ENCODE results near the gene KAT6B. TPM values are rescaled to one million over a fixed set of nuclear protein-coding genes. Genes with fewer than 3 reads are reported as not detected.
A peak's percentile ranks its signal among the peaks of the same experiment; 100 is the strongest.

Gene KAT6B
- total and polyA plus RNA-seq, 2 experiments from 2014 or later = 32.0 to 43.9 TPM

DNA sequence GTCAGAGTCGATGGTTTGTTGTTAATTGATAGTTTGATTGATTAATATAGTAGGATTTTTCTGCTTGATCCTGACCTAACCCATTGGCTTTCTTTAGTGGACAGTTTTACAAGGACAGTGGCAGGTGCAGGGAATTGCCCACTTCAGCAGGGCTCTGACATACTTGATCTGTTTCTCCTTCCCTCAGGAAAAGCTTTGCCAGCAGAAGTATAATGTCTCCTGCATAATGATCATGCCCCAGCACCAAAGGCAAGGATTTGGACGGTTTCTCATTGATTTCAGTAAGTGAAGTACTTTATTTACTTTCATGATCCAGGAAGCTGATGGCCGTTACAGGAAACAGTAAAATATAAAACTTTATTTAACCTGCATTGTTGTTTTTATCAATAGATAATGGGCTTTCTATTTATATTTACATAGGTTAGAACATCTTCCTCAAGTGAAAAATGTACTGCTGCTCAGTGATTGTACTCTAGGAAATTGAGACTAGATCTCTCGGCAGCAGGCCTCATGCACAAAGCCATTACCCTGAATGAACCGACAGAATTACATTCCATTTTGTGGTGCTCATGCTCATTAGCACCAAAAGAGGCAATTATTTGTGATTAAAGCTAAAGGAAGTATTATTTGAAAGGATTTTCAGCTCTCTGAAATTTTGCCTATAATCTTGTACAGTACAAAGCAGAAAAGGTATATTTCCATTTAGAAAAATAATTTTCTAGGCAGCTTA, 162.6 kb downstream of the KAT6B start:
- H3K36me3 ChIP-seq = peaks cover 13% of the 10 kb centered on the region
- H3K4me3 ChIP-seq = no peak overlapping the region
- H3K4me1 ChIP-seq (ENCODE audit: low read depth) = no peaks in the 10 kb centered on the region
- TF ChIP-seq, protein P1, sequence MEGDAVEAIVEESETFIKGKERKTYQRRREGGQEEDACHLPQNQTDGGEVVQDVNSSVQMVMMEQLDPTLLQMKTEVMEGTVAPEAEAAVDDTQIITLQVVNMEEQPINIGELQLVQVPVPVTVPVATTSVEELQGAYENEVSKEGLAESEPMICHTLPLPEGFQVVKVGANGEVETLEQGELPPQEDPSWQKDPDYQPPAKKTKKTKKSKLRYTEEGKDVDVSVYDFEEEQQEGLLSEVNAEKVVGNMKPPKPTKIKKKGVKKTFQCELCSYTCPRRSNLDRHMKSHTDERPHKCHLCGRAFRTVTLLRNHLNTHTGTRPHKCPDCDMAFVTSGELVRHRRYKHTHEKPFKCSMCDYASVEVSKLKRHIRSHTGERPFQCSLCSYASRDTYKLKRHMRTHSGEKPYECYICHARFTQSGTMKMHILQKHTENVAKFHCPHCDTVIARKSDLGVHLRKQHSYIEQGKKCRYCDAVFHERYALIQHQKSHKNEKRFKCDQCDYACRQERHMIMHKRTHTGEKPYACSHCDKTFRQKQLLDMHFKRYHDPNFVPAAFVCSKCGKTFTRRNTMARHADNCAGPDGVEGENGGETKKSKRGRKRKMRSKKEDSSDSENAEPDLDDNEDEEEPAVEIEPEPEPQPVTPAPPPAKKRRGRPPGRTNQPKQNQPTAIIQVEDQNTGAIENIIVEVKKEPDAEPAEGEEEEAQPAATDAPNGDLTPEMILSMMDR (IDR thresholded peaks at IDR 0.05; ENCODE audit: low read depth, low read length) = no peak
- no peaks in the 10 kb centered on the region for H3K27me3 ChIP-seq
- H3K9me3 ChIP-seq (ENCODE audit: low read depth) = no peaks in the 10 kb centered on the region
- H3K27ac ChIP-seq = no peak overlapping the region
- DNase-seq (ENCODE audit: low read depth in 1 of 2, low spot score in 1 of 2) = no peak

DNA sequence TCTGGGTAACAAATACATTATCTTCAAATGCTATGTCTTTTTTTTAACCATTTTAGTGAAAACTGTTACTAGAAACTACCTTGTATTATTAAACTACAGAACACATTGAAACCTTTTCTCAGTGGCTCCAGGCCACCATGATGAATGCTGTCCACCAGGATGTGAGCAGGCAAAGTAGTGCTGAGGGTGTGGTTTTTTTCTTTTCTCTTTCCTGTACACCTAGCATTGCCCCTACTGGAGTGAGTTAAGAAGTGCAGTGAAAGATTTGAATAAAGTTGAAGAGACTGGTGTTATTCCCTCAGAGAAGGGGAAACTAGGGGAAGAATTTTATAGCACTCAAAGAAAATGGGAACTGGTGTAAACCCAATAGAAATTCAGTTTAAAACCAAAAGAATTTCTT, 165.0 kb downstream of the KAT6B start:
- TF ChIP-seq, protein P1 (IDR thresholded peaks at IDR 0.05; ENCODE audit: low read depth, low read length) = peak; percentile 40

DNA sequence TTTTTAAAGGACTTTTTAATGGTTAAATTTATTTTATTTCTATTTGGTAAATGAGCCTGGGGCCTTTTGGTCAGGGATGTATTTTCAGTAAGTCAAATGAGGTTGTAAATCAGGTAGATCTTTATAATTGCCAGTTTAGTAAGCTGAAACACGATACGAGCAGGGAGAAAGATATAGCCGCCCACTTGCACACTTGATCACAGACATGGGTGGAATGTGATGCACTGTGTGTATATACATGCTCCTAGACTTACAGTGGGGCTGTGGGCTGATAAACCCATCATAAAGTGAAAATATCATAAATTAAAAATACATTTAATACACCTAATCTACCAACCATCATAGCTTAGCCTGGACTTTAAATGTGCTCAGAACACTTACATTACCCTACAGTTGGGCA, 165.7 kb downstream of the KAT6B start:
- DNase-seq (ENCODE audit: low read depth in 1 of 2, low spot score in 1 of 2) = no peak
- peaks cover 10% of the 10 kb centered on the region for H3K36me3 ChIP-seq
- H3K27me3 ChIP-seq = no peaks in the 10 kb centered on the region
- H3K9me3 ChIP-seq (ENCODE audit: low read depth) = no peaks in the 10 kb centered on the region
- H3K4me1 ChIP-seq (ENCODE audit: low read depth) = no peaks in the 10 kb centered on the region
- no peak overlapping the region for H3K27ac ChIP-seq
- TF ChIP-seq, protein P1 (IDR thresholded peaks at IDR 0.05; ENCODE audit: low read depth, low read length) = no peak
- H3K4me3 ChIP-seq = no peak overlapping the region

More for the DNA sequence above, 165.0 kb downstream of the KAT6B start:
- no peaks in the 10 kb centered on the region for H3K27me3 ChIP-seq
- H3K4me1 ChIP-seq (ENCODE audit: low read depth) = no peaks in the 10 kb centered on the region
- no peaks in the 10 kb centered on the region for H3K9me3 ChIP-seq (ENCODE audit: low read depth)
- H3K4me3 ChIP-seq = no peak overlapping the region
- DNase-seq (ENCODE audit: low read depth in 1 of 2, low spot score in 1 of 2) = peak; percentile 22 to 42
- no peak overlapping the region for H3K27ac ChIP-seq
- H3K36me3 ChIP-seq = peaks cover 11% of the 10 kb centered on the region

DNA sequence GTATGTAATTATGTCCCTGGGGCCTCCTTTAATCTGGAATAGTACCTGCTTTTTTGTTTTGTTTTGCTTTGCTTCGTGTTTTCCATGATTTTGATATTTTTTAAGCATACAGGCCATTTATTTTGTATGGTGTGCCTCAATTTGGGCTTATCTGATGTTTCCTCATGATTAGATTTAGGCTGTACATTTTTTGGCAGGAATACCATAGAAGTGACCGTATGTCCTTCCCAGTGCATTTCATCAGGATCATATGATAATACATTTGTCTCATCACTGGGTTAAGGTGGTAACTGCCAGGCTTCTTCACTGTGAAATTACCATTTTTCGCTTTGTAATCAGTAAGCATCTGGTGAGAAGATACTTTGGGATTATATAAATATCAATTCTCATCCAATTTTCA, 167.2 kb downstream of the KAT6B start:
- Histone ChIP-seq H3K27ac (no peak overlapping the region), H3K36me3 (peaks cover 15% of the 10 kb centered on the region), H3K27me3 (no peaks in the 10 kb centered on the region), H3K9me3 (ENCODE audit: low read depth) (no peaks in the 10 kb centered on the region), H3K4me1 (ENCODE audit: low read depth) (no peaks in the 10 kb centered on the region), H3K4me3 (no peak overlapping the region)
- no peak for DNase-seq (ENCODE audit: low read depth in 1 of 2, low spot score in 1 of 2)
- TF ChIP-seq, protein P1 (IDR thresholded peaks at IDR 0.05; ENCODE audit: low read depth, low read length) = no peak

DNA sequence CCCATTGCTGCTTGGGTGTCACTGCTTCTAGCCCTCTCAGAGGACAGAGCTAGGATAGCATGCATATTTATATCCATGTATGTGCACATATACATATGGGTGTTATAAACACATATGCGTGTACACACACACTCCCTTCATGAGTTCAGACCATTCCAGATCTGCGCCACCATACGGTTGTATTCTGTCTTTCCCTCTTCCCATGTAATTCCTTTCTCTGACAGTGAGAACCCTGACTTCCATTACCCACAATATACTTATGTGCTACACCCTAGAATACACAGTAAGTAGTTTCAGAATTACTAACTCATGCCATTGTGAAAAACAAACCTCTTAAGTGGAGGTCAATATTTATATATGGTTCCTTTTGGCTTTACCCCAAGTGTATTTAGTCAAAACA, 168.5 kb downstream of the KAT6B start:
- H3K27me3 ChIP-seq = no peaks in the 10 kb centered on the region
- H3K4me1 ChIP-seq (ENCODE audit: low read depth) = no peaks in the 10 kb centered on the region
- no peak overlapping the region for H3K4me3 ChIP-seq
- peaks cover 15% of the 10 kb centered on the region for H3K36me3 ChIP-seq
- no peaks in the 10 kb centered on the region for H3K9me3 ChIP-seq (ENCODE audit: low read depth)
- H3K27ac ChIP-seq = no peak overlapping the region
- TF ChIP-seq, protein P1 (IDR thresholded peaks at IDR 0.05; ENCODE audit: low read depth, low read length) = no peak
- DNase-seq (ENCODE audit: low read depth in 1 of 2, low spot score in 1 of 2) = no peak
